ENCODE data around the gene BAAT. TPM values are rescaled to one million over a fixed set of nuclear protein-coding genes. Genes with fewer than 3 reads are reported as not detected.

BAAT gene
- total and polyA plus RNA-seq, 2 of the 13 experiments (the other 11 are each of a cell fraction or from before 2014, with no cell fraction given): 0.71 to 7.9 TPM

DNA sequence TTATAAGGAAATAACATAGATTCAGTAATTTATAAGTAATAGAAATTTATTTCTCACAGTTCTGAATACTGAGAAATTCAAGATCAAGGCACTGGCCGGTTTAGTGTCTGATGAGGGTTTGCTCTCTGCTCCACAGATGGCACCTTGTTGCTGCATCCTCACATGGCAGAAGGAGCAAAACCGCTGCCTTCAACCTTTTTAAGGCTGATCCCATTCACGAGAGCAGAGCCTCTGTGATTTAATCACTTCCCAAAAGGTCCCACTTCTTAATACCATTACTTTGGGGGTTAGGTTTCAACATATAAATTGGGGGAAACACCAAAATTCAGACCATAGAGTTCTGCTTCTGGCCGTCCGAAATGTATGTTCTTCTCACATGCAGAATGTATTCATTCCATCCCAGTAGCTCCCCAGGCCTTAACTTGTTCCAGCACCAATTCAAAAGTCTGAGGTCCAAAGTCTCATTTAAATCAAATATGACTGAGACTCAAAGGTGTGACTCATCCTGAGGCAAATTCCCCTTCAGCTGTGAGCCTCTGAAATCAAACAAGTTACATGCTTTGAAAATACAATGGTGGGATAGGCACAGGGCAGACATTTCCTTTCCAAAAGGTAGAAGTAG, 30.6 kb downstream of the BAAT start (continued):
- TF ChIP-seq ZNF816 (CRISPR knock-in tag; IDR thresholded peaks at IDR 0.05; ENCODE audit: borderline replicate concordance) (peak; percentile 53; the same call in 1 of the 2 replicates), REPIN1 (CRISPR knock-in tag; IDR thresholded peaks at IDR 0.05; ENCODE audit: borderline replicate concordance, low read depth) (no peak), SAP130 (CRISPR knock-in tag; IDR thresholded peaks at IDR 0.05; ENCODE audit: low read depth) (peak; percentile 80), GATAD2A (CRISPR knock-in tag; IDR thresholded peaks at IDR 0.05) (peak; percentile 95), THAP11 (CRISPR knock-in tag; IDR thresholded peaks at IDR 0.05) (peak; percentile 18; the same call in 1 of the 2 replicates), MEIS2 (CRISPR knock-in tag; IDR thresholded peaks at IDR 0.05) (0 out of 2 replicates have a peak, but pooled peaks have one; percentile 29), ZNF672 (CRISPR knock-in tag; IDR thresholded peaks at IDR 0.05) (no peak), NCOA5 (CRISPR knock-in tag; IDR thresholded peaks at IDR 0.05) (no peak), ZNF326 (CRISPR knock-in tag; IDR thresholded peaks at IDR 0.05; ENCODE audit: borderline replicate concordance) (no peak), ZBTB8A (CRISPR knock-in tag; IDR thresholded peaks at IDR 0.05; ENCODE audit: borderline replicate concordance, low read depth) (no peak), EED (CRISPR knock-in tag; IDR thresholded peaks at IDR 0.05) (no peak), ZBTB20 (CRISPR knock-in tag; IDR thresholded peaks at IDR 0.05; ENCODE audit: borderline replicate concordance, low read depth) (peak; percentile 15; the same call in 1 of the 2 replicates), GFI1 (CRISPR knock-in tag; IDR thresholded peaks at IDR 0.05; ENCODE audit: borderline replicate concordance) (peak; percentile 41; the same call in 1 of the 2 replicates), ZC3H4 (CRISPR knock-in tag; IDR thresholded peaks at IDR 0.05; ENCODE audit: borderline replicate concordance) (no peak), TBX2 (CRISPR knock-in tag; IDR thresholded peaks at IDR 0.05; ENCODE audit: borderline replicate concordance) (peak; percentile 92), ELF3 (CRISPR knock-in tag; IDR thresholded peaks at IDR 0.05) (peak; percentile 86), ZSCAN30 (CRISPR knock-in tag; IDR thresholded peaks at IDR 0.05) (peak; percentile 4; the same call in 1 of the 2 replicates), HNF4A (CRISPR knock-in tag; IDR thresholded peaks at IDR 0.05) (peak; percentile 97), EHMT2 (IDR thresholded peaks at IDR 0.05; ENCODE audit: borderline replicate concordance, low read depth, low read length) (no peak; the same call in 1 of the 2 replicates)
- TF ChIP-seq, protein P1, sequence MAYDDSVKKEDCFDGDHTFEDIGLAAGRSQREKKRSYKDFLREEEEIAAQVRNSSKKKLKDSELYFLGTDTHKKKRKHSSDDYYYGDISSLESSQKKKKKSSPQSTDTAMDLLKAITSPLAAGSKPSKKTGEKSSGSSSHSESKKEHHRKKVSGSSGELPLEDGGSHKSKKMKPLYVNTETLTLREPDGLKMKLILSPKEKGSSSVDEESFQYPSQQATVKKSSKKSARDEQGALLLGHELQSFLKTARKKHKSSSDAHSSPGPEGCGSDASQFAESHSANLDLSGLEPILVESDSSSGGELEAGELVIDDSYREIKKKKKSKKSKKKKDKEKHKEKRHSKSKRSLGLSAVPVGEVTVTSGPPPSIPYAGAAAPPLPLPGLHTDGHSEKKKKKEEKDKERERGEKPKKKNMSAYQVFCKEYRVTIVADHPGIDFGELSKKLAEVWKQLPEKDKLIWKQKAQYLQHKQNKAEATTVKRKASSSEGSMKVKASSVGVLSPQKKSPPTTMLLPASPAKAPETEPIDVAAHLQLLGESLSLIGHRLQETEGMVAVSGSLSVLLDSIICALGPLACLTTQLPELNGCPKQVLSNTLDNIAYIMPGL (CRISPR knock-in tag; IDR thresholded peaks at IDR 0.05; ENCODE audit: borderline replicate concordance in 1 of 2, low read depth in 1 of 2): no peak
- TF ChIP-seq, protein P2, sequence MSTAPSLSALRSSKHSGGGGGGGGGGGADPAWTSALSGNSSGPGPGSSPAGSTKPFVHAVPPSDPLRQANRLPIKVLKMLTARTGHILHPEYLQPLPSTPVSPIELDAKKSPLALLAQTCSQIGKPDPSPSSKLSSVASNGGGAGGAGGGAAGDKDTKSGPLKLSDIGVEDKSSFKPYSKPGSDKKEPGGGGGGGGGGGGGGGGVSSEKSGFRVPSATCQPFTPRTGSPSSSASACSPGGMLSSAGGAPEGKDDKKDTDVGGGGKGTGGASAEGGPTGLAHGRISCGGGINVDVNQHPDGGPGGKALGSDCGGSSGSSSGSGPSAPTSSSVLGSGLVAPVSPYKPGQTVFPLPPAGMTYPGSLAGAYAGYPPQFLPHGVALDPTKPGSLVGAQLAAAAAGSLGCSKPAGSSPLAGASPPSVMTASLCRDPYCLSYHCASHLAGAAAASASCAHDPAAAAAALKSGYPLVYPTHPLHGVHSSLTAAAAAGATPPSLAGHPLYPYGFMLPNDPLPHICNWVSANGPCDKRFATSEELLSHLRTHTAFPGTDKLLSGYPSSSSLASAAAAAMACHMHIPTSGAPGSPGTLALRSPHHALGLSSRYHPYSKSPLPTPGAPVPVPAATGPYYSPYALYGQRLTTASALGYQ (CRISPR knock-in tag; IDR thresholded peaks at IDR 0.05): peak; percentile 79
- TF ChIP-seq, protein P3, sequence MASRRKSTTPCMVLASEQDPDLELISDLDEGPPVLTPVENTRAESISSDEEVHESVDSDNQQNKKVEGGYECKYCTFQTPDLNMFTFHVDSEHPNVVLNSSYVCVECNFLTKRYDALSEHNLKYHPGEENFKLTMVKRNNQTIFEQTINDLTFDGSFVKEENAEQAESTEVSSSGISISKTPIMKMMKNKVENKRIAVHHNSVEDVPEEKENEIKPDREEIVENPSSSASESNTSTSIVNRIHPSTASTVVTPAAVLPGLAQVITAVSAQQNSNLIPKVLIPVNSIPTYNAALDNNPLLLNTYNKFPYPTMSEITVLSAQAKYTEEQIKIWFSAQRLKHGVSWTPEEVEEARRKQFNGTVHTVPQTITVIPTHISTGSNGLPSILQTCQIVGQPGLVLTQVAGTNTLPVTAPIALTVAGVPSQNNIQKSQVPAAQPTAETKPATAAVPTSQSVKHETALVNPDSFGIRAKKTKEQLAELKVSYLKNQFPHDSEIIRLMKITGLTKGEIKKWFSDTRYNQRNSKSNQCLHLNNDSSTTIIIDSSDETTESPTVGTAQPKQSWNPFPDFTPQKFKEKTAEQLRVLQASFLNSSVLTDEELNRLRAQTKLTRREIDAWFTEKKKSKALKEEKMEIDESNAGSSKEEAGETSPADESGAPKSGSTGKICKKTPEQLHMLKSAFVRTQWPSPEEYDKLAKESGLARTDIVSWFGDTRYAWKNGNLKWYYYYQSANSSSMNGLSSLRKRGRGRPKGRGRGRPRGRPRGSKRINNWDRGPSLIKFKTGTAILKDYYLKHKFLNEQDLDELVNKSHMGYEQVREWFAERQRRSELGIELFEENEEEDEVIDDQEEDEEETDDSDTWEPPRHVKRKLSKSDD (CRISPR knock-in tag; IDR thresholded peaks at IDR 0.05; ENCODE audit: low read depth): peak; percentile 49; the same call in 1 of the 2 replicates
- TF ChIP-seq, protein P4, sequence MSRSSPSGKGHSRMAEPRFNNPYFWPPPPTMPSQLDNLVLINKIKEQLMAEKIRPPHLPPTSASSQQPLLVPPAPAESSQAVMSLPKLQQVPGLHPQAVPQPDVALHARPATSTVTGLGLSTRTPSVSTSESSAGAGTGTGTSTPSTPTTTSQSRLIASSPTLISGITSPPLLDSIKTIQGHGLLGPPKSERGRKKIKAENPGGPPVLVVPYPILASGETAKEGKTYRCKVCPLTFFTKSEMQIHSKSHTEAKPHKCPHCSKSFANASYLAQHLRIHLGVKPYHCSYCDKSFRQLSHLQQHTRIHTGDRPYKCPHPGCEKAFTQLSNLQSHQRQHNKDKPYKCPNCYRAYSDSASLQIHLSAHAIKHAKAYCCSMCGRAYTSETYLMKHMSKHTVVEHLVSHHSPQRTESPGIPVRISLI (CRISPR knock-in tag; IDR thresholded peaks at IDR 0.05; ENCODE audit: borderline replicate concordance): peak; percentile 41; the same call in 1 of the 2 replicates

All from HepG2 (cell line).